NT2/D1 (cell line): ENCODE results near the gene TMEM97.

Experiments used
- SUZ12 ChIP-seq: IDR thresholded peaks from 2 replicates; pipeline ENCODE4 v1.6.1; 2011; ENCODE audit not compliant: insufficient read length, insufficient read depth; ENCODE audit errors: extremely low read depth
- YY1 ChIP-seq: IDR thresholded peaks from 2 replicates; pipeline ENCODE4 v1.6.1; 2011; ENCODE audit not compliant: insufficient read length, insufficient read depth
- ZNF274 ChIP-seq: IDR thresholded peaks from 2 replicates; pipeline ENCODE4 v1.6.1; 2011; ENCODE audit warnings: mild to moderate bottlenecking, low read depth, low read length

- TF ChIP-seq ZNF274 (no peak), YY1 (no peak), SUZ12 (no peak)
These were observed 47.6 kb upstream of the TMEM97 start for GRCh38 chr17:28271431-28271830.
